Uterus (tissue), 2 donors: ENCODE measurements around the gene CWF19L1.

Experiments used
- POLR2A ChIP-seq, 2 donors: fragments of 450-650 bp; IDR thresholded peaks; one replicate each; pipeline ENCODE4 v1.6.1; 2016; ENCODE audit warnings: antibody characterized with exemption in 2 of 2, mild to moderate bottlenecking in 1 of 2, moderate library complexity in 1 of 2
- TF ChIP-seq, protein P1 (sequence below), 4 experiments: fragments of 200-600 bp in 2 of 4; fragments of 450-650 bp in 2 of 4; sonication (generic) in 2 of 4; IDR thresholded peaks; one replicate each; pipeline ENCODE4 v1.5.1; 2016 to 2019; ENCODE audit warnings: antibody characterized with exemption in 4 of 4, mild to moderate bottlenecking in 2 of 4, moderate library complexity in 1 of 4

DNA sequence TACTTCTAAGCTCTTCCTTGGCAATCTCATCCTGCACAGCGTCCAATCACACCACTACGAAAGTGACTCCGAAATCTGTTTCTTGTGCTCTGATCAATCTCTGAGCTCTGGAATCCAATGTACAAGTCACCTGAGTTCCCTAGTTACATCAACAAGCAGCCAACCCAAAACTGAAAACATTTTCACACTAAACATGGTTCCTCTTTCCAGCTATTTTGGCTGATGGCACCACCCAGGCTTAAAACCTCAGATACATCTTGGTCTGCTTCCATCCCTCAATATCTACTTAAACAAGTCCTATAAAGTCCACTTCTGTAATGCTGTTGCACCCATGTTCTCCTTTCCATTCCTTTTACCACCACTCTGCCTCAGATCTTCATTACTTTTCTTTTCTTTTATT is 15.5 kb upstream of the CWF19L1 start:
- TF ChIP-seq, protein P1, sequence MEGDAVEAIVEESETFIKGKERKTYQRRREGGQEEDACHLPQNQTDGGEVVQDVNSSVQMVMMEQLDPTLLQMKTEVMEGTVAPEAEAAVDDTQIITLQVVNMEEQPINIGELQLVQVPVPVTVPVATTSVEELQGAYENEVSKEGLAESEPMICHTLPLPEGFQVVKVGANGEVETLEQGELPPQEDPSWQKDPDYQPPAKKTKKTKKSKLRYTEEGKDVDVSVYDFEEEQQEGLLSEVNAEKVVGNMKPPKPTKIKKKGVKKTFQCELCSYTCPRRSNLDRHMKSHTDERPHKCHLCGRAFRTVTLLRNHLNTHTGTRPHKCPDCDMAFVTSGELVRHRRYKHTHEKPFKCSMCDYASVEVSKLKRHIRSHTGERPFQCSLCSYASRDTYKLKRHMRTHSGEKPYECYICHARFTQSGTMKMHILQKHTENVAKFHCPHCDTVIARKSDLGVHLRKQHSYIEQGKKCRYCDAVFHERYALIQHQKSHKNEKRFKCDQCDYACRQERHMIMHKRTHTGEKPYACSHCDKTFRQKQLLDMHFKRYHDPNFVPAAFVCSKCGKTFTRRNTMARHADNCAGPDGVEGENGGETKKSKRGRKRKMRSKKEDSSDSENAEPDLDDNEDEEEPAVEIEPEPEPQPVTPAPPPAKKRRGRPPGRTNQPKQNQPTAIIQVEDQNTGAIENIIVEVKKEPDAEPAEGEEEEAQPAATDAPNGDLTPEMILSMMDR (IDR thresholded peaks at IDR 0.05), result no peak
- TF ChIP-seq POLR2A (IDR thresholded peaks at IDR 0.05), result no peak
